Measurements from ENCODE around the gene NEK7.

DNA sequence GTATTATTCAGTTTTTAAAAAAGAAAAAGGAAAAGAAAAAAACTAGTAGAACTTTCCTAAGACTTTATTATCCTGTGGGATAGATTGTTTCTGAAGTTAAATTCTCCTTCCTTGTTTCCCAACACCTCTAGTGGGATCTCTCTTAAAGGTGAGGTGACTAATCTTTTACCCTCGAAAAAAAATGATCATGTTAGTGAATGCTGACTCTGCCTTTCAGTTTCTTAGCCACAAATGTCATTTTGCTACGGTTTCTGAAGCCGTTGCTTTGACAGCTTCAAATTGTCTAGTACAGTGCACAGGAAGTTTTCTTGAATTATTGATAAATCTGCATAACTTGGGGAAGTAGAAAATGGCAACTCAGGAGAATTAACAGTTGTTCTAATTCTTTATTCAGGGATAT lies 13.0 kb upstream of the NEK7 start:
- TF ChIP-seq, protein P1, sequence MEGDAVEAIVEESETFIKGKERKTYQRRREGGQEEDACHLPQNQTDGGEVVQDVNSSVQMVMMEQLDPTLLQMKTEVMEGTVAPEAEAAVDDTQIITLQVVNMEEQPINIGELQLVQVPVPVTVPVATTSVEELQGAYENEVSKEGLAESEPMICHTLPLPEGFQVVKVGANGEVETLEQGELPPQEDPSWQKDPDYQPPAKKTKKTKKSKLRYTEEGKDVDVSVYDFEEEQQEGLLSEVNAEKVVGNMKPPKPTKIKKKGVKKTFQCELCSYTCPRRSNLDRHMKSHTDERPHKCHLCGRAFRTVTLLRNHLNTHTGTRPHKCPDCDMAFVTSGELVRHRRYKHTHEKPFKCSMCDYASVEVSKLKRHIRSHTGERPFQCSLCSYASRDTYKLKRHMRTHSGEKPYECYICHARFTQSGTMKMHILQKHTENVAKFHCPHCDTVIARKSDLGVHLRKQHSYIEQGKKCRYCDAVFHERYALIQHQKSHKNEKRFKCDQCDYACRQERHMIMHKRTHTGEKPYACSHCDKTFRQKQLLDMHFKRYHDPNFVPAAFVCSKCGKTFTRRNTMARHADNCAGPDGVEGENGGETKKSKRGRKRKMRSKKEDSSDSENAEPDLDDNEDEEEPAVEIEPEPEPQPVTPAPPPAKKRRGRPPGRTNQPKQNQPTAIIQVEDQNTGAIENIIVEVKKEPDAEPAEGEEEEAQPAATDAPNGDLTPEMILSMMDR (IDR thresholded peaks at IDR 0.05) = no peak
- no peak for TF ChIP-seq POLR2A (IDR thresholded peaks at IDR 0.05)

Measured in lower leg skin (tissue), 3 donors.